Measurements from ENCODE around the gene TMEM259. TPM values are rescaled to one million over a fixed set of nuclear protein-coding genes. Genes with fewer than 3 reads are reported as not detected.
A peak's percentile ranks its signal among the peaks of the same experiment; 100 is the strongest.

Gene TMEM259
- total and polyA plus RNA-seq, 2 of the 13 experiments (the other 11 are each of a cell fraction or from before 2014, with no cell fraction given) = 64.7 to 164 TPM

GRCh38 chr19:1025960-1026782 is 5.2 kb upstream of the TMEM259 start, which contains the start of gene CNN2 (continued):
- TF ChIP-seq ISL2 (CRISPR knock-in tag; IDR thresholded peaks at IDR 0.05) (no peak), HMG20B (CRISPR knock-in tag; conservative IDR thresholded peaks at IDR 0.05) (no peak), MAFG (CRISPR knock-in tag; IDR thresholded peaks at IDR 0.05) (no peak), ZFP36 (IDR thresholded peaks at IDR 0.05; ENCODE audit: borderline replicate concordance, low read depth, low read length, partially characterized antibody) (no peak), ZGPAT (CRISPR knock-in tag; IDR thresholded peaks at IDR 0.05) (peak; percentile 19; the same call in 1 of the 2 replicates), CEBPG (CRISPR knock-in tag; IDR thresholded peaks at IDR 0.05) (no peak), REL (CRISPR knock-in tag; conservative IDR thresholded peaks at IDR 0.05) (no peak), GABPA (IDR thresholded peaks at IDR 0.05; ENCODE audit: low read depth, low read length) (no peak), GABPA (CRISPR knock-in tag; IDR thresholded peaks at IDR 0.05; ENCODE audit: low read depth) (no peak), HNF1A (IDR thresholded peaks at IDR 0.05; ENCODE audit: low read depth) (no peak), HNF1A (CRISPR knock-in tag; IDR thresholded peaks at IDR 0.05; ENCODE audit: borderline replicate concordance) (no peak), CREB1 (IDR thresholded peaks at IDR 0.05) (no peak), CREB1 (CRISPR knock-in tag; IDR thresholded peaks at IDR 0.05) (no peak), GTF2F1 (IDR thresholded peaks at IDR 0.05; ENCODE audit: low read length) (no peak), PLRG1 (conservative IDR thresholded peaks at IDR 0.05) (no peak), ZFYVE20 (CRISPR knock-in tag; IDR thresholded peaks at IDR 0.05; ENCODE audit: borderline replicate concordance, low read depth) (no peak), GABPB1 (CRISPR knock-in tag; IDR thresholded peaks at IDR 0.05) (peak; percentile 58; the same call in 1 of the 2 replicates), GLI4 (CRISPR knock-in tag; IDR thresholded peaks at IDR 0.05; ENCODE audit: borderline replicate concordance) (no peak), SKIL (CRISPR knock-in tag; IDR thresholded peaks at IDR 0.05; ENCODE audit: borderline replicate concordance) (no peak), U2AF1 (optimal IDR thresholded peaks at IDR 0.05; ENCODE audit: low read depth, low read length) (no peak)
- TF ChIP-seq, protein P1, sequence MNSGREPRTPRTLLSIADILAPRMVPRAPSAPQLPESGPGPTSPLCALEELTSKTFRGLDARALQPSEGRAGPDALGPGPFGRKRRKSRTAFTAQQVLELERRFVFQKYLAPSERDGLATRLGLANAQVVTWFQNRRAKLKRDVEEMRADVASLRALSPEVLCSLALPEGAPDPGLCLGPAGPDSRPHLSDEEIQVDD (CRISPR knock-in tag; IDR thresholded peaks at IDR 0.05; ENCODE audit: borderline replicate concordance) = no peak
- TF ChIP-seq, protein P2, sequence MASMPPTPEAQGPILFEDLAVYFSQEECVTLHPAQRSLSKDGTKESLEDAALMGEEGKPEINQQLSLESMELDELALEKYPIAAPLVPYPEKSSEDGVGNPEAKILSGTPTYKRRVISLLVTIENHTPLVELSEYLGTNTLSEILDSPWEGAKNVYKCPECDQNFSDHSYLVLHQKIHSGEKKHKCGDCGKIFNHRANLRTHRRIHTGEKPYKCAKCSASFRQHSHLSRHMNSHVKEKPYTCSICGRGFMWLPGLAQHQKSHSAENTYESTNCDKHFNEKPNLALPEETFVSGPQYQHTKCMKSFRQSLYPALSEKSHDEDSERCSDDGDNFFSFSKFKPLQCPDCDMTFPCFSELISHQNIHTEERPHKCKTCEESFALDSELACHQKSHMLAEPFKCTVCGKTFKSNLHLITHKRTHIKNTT (CRISPR knock-in tag; IDR thresholded peaks at IDR 0.05) = no peak

Measured in HepG2 (cell line).